Memory B cell (primary cell): ENCODE results near the gene CIBAR2.

Experiments used
- ATAC-seq: fragments of 150-1000 bp; cut with Tn5 transposase; 2 replicates; pipeline ENCODE4 v1.10.0; 2021; ENCODE audit warnings: low read depth, mild to moderate bottlenecking, moderate library complexity
- DNase-seq, 2 donors: peaks; one replicate each; pipeline ENCODE4 v3.0.0; 2022; ENCODE audit warnings: low spot score in 2 of 2
- H3K27ac Mint-ChIP-seq: one replicate; pipeline ENCODE4 v1.8.0; 2022; ENCODE audit warnings: mild to moderate bottlenecking, moderate library complexity, mixed read lengths
- H3K27me3 Mint-ChIP-seq: one replicate; pipeline ENCODE4 v1.8.0; 2022; ENCODE audit warnings: mixed read lengths
- H3K36me3 Mint-ChIP-seq: one replicate; pipeline ENCODE4 v1.8.0; 2022; ENCODE audit warnings: mild to moderate bottlenecking, mixed read lengths
- H3K4me1 Mint-ChIP-seq: one replicate; pipeline ENCODE4 v1.8.0; 2022; ENCODE audit warnings: mixed read lengths
- H3K4me3 Mint-ChIP-seq: one replicate; pipeline ENCODE4 v1.8.0; 2022; ENCODE audit warnings: mild to moderate bottlenecking, moderate library complexity, mixed read lengths
- H3K9me3 Mint-ChIP-seq: one replicate; pipeline ENCODE4 v1.8.0; 2022; ENCODE audit warnings: mixed read lengths

The CIBAR2 gene

GRCh38 chr16:85107532-85107931 is 4.7 kb downstream of the CIBAR2 start:
- no peaks in the 10 kb centered on the region for H3K27me3 Mint-ChIP-seq
- ATAC-seq: no peak

GRCh38 chr16:85107083-85107482 is 5.2 kb downstream of the CIBAR2 start:
- Mint-ChIP-seq H3K4me1 (peaks cover 14% of the 10 kb centered on the region), H3K9me3 (no peaks in the 10 kb centered on the region), H3K27me3 (no peaks in the 10 kb centered on the region), H3K36me3 (no peaks in the 10 kb centered on the region), H3K4me3 (no peak overlapping the region), H3K27ac (no peak overlapping the region)
- DNase-seq (no peak), ATAC-seq (no peak)

More at GRCh38 chr16:85107532-85107931, 4.7 kb downstream of the CIBAR2 start:
- H3K36me3 Mint-ChIP-seq: no peaks in the 10 kb centered on the region
- H3K27ac Mint-ChIP-seq: no peak overlapping the region
- H3K9me3 Mint-ChIP-seq: no peaks in the 10 kb centered on the region
- no peak overlapping the region for H3K4me3 Mint-ChIP-seq
- DNase-seq: no peak
- peaks cover 13% of the 10 kb centered on the region for H3K4me1 Mint-ChIP-seq

DNA sequence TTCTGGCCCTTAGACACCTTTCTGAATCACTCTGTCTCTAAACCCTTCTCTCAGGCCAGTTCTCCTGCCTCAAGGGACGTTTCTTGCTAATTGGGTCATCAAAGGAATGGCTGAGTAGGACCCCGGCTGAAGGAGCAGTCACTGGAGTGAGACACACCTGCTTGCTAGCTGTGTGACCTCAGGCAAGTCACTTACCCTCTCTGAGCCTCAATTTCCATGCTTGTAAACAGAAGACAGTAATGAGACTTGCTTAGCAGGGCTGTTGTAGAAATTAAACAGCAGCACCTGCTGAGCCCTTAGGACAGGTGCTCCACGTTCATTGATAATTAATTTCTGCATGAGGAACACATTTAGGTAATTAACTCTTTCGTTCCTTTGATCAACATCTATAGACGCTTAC is 6.8 kb downstream of the CIBAR2 start:
- Mint-ChIP-seq H3K4me1 (peaks cover 14% of the 10 kb centered on the region), H3K27me3 (no peaks in the 10 kb centered on the region), H3K27ac (no peak overlapping the region), H3K9me3 (no peaks in the 10 kb centered on the region), H3K4me3 (no peak overlapping the region), H3K36me3 (no peaks in the 10 kb centered on the region)
- DNase-seq (no peak), ATAC-seq (no peak)

DNA sequence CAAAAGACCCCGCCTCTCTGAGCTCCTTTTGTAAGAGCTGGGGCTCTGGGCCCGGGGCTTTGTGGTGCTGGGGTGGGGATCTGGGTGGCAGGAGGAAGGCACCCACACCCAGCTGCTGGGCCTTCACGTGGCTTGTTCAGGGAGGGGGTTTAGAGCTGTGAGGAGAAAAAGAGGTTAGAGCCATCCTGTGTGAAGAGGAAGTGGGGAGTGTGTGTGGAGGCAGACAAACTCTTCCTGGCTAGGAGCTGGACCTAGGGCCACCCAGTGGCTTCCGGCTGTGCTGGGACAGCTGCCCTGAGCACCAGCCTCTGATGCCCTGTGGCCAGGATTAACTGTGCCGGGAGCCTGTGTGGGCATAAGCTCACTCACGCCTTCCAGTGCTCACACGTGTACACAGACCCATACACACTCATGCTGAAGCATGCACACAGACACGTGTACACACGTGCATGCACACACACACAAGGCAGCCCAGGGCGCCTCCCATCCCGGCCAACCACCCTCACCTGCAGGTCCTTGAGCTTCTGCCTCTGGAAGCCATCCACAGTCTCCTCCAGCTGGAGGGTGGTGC is 7.4 kb downstream of the CIBAR2 start:
- ATAC-seq (peak; percentile 86), DNase-seq (no peak)
- Mint-ChIP-seq H3K36me3 (no peaks in the 10 kb centered on the region), H3K9me3 (no peaks in the 10 kb centered on the region), H3K4me3 (peak overlapping the region; percentile 35), H3K27me3 (no peaks in the 10 kb centered on the region), H3K27ac (peak overlapping the region; percentile 9), H3K4me1 (peaks cover 14% of the 10 kb centered on the region)

DNA sequence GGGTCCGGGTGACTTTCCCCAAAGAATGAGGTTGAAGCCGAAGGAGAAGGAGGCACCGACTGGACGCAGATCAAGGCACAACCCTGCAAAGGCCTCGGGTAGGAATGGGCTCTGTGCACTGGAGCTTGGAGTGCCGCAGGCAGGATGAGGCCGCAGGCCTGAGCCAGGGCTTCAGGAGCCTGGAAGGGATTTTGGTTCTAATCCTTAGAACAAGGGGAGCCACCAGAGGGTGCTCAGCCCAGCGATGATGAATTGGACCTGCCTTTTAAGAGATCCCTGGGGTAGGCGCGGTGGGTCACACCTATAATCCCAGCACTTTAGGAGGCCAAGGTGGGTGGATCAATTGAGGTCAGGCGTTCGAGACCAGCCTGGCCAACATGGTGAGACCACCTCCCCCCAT is 8.1 kb downstream of the CIBAR2 start:
- no peaks in the 10 kb centered on the region for H3K27me3 Mint-ChIP-seq
- no peak overlapping the region for H3K4me3 Mint-ChIP-seq
- H3K27ac Mint-ChIP-seq: no peak overlapping the region

DNA sequence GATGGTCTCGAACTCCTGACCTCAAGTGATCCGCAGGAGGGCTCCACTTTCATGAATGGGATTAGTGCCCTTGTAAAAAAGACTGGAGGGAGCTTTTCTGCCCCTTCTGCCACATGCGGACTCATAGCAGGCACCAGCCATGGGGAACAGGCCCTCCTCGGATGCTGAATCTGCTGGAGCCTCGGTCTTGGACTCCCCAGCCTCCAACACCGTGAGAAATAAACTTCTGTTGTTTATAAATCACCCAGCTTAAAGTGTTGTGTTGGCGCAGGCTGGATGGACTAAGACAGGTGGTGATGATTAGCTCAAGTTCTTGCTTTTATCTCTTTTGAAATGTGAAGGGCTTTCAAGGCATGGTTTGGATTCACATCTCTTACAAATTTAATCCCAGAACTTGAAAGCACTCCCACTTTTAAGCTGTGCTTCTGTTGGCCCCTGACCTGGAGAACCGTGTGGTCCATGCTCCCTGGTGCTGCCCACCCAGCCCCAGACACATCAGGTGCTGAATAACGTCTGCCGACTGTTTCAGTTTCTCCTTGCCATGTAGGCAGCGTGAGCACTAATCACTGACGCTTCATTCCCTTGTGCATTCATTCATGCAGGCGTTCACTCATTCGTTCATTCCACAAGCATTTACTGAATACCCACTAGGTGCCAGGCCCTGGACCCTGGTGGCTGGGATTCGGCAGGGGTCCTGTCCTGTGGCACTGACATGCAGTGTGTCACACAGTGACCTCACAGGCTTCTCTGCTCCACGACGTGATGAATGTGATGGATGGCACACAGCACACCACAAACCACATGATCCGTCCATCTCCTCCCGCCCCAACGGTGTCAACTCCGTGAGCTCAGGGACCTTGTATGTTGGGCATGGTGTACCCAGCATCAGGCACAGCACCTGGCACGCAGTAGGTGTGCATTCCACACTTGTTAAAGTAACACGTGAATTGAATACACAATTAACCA is 8.9 kb downstream of the CIBAR2 start:
- DNase-seq: no peak
- Mint-ChIP-seq H3K4me1 (peaks cover 14% of the 10 kb centered on the region), H3K9me3 (no peaks in the 10 kb centered on the region), H3K27ac (no peak overlapping the region), H3K36me3 (no peaks in the 10 kb centered on the region), H3K4me3 (no peak overlapping the region), H3K27me3 (no peaks in the 10 kb centered on the region)
- no peak for ATAC-seq

More for the DNA sequence above, 8.1 kb downstream of the CIBAR2 start:
- Mint-ChIP-seq H3K36me3 (no peaks in the 10 kb centered on the region), H3K9me3 (no peaks in the 10 kb centered on the region), H3K4me1 (peaks cover 14% of the 10 kb centered on the region)
- DNase-seq: no peak
- no peak for ATAC-seq

DNA sequence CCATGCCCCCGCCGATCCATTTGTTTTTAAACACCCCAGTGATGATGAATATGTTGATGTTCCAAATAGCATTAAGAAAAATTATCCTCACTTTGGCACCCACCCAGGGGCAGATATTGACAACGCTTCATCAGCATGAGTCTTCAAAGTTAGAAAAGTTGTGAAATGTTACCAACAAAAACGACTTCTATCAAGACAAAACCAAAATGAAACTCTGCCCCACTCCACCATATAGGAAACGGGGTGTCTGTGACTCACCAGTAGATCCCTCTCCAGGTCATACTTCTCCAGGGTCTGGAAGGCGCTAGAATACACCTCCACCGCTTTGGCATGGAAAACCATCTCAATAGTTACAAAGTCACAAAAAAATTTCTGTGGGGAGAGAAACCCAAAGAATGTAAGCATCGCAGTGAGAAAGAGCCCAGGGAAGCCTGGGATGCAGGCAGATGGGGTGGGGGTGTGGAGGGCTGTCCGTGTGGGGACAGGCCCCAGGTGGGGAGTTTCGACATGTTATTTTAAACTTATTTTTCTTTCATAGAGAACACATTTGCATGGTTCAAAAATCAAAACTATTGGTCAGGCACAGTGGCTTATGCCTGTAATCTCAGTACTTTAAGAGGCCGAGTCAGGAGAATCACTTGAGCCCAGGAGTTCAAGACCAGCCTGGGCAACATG is 10.2 kb downstream of the CIBAR2 start:
- peaks cover 14% of the 10 kb centered on the region for H3K4me1 Mint-ChIP-seq
- ATAC-seq: no peak
- H3K9me3 Mint-ChIP-seq: no peaks in the 10 kb centered on the region
- DNase-seq: no peak
- H3K4me3 Mint-ChIP-seq: no peak overlapping the region
- H3K27ac Mint-ChIP-seq: no peak overlapping the region
- H3K36me3 Mint-ChIP-seq: no peaks in the 10 kb centered on the region
- H3K27me3 Mint-ChIP-seq: no peaks in the 10 kb centered on the region

DNA sequence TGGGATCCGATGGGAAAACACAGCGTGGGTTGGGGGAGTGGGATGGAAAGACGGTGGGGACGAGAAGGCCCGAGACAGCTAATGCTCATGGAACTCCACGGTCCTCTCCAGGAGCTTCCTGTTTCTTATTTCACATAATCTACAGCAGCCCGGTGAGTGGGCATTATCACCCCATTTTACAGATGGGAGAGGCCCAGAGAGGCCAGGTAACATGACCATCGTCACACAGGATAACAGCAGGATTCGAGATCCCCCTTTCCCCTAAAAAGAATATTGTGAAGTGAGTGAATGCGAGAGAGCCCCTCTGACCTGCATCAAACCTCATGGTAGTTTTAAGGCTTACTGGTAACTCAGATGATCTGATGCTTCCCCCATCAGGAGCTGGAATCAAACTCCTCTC is 12.0 kb downstream of the CIBAR2 start:
- no peaks in the 10 kb centered on the region for H3K9me3 Mint-ChIP-seq
- DNase-seq (no peak), ATAC-seq (no peak)
- H3K27ac Mint-ChIP-seq: no peak overlapping the region
- H3K4me1 Mint-ChIP-seq: peaks cover 14% of the 10 kb centered on the region
- H3K4me3 Mint-ChIP-seq: no peak overlapping the region
- H3K27me3 Mint-ChIP-seq: no peaks in the 10 kb centered on the region
- no peaks in the 10 kb centered on the region for H3K36me3 Mint-ChIP-seq

DNA sequence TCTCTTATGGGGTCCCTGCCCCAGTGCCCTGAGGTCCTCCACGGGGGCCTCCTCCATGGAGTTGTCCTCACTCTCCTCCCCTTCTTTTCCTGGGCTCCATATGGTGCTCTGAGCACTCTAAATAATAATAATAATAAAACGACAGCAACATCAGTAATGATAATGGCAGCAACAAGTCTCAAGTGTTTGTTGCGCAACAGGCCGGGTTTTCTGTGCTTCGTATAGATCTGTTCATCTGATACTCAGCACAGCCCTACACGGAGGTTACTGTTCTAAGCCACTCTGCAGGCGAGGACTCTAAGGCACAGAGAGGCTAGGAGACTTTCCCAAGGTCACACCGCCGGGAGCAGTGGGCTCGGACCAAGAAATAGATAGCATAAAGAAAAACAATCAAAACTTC is 13.7 kb downstream of the CIBAR2 start:
- Mint-ChIP-seq H3K4me1 (peaks cover 5% of the 10 kb centered on the region), H3K36me3 (no peaks in the 10 kb centered on the region), H3K4me3 (no peak overlapping the region), H3K27ac (no peak overlapping the region), H3K27me3 (peaks cover 4% of the 10 kb centered on the region), H3K9me3 (no peaks in the 10 kb centered on the region)
- ATAC-seq (no peak), DNase-seq (no peak)

- Mint-ChIP-seq H3K27ac (no peak overlapping the region), H3K4me1 (no peaks in the 10 kb centered on the region), H3K27me3 (peaks cover 5% of the 10 kb centered on the region), H3K9me3 (no peaks in the 10 kb centered on the region), H3K4me3 (no peak overlapping the region), H3K36me3 (no peaks in the 10 kb centered on the region)
- DNase-seq (no peak), ATAC-seq (no peak)
These were observed 15.4 kb downstream of the CIBAR2 start for GRCh38 chr16:85096921-85097320.

GRCh38 chr16:85094812-85095211 is 17.5 kb downstream of the CIBAR2 start:
- ATAC-seq (no peak), DNase-seq (no peak)
- Mint-ChIP-seq H3K4me3 (no peak overlapping the region), H3K27ac (no peak overlapping the region), H3K9me3 (no peaks in the 10 kb centered on the region), H3K36me3 (no peaks in the 10 kb centered on the region), H3K27me3 (peaks cover 7% of the 10 kb centered on the region), H3K4me1 (no peaks in the 10 kb centered on the region)

GRCh38 chr16:85094176-85094805 is 18.0 kb downstream of the CIBAR2 start:
- no peak overlapping the region for H3K27ac Mint-ChIP-seq

GRCh38 chr16:85093705-85094104 is 18.6 kb downstream of the CIBAR2 start:
- no peaks in the 10 kb centered on the region for H3K9me3 Mint-ChIP-seq
- no peak overlapping the region for H3K4me3 Mint-ChIP-seq
- peaks cover 8% of the 10 kb centered on the region for H3K27me3 Mint-ChIP-seq
- H3K27ac Mint-ChIP-seq: no peak overlapping the region
- DNase-seq (no peak), ATAC-seq (no peak)
- H3K4me1 Mint-ChIP-seq: no peaks in the 10 kb centered on the region
- H3K36me3 Mint-ChIP-seq: no peaks in the 10 kb centered on the region

More at GRCh38 chr16:85094176-85094805, 18.0 kb downstream of the CIBAR2 start:
- ATAC-seq: no peak
- peaks cover 7% of the 10 kb centered on the region for H3K27me3 Mint-ChIP-seq
- no peaks in the 10 kb centered on the region for H3K36me3 Mint-ChIP-seq
- no peak for DNase-seq
- no peak overlapping the region for H3K4me3 Mint-ChIP-seq
- H3K9me3 Mint-ChIP-seq: no peaks in the 10 kb centered on the region
- no peaks in the 10 kb centered on the region for H3K4me1 Mint-ChIP-seq

- H3K9me3 Mint-ChIP-seq: no peaks in the 10 kb centered on the region
- no peaks in the 10 kb centered on the region for H3K4me1 Mint-ChIP-seq
- no peak overlapping the region for H3K27ac Mint-ChIP-seq
- H3K36me3 Mint-ChIP-seq: no peaks in the 10 kb centered on the region
- ATAC-seq (no peak), DNase-seq (no peak)
- peaks cover 10% of the 10 kb centered on the region for H3K27me3 Mint-ChIP-seq
- no peak overlapping the region for H3K4me3 Mint-ChIP-seq
These were observed 19.4 kb downstream of the CIBAR2 start for GRCh38 chr16:85092851-85093250.
